Middle frontal gyrus (tissue), 1 donor: ENCODE data around the gene PHKB.

Source experiments
- DNase-seq: peaks from one replicate; pipeline ENCODE4 v3.0.0-alpha.2; 2015; ENCODE audit warnings: low spot score; ENCODE audit errors: extremely low spot score

PHKB gene

GRCh38 chr16:47565454-47565853 lies 104.3 kb downstream of the PHKB start:
- DNase-seq = no peak

- no peak for DNase-seq
Observed at GRCh38 chr16:47567321-47567720, 106.2 kb downstream of the PHKB start.

- DNase-seq = no peak
Observed at GRCh38 chr16:47568351-47568750, 107.2 kb downstream of the PHKB start.

DNA sequence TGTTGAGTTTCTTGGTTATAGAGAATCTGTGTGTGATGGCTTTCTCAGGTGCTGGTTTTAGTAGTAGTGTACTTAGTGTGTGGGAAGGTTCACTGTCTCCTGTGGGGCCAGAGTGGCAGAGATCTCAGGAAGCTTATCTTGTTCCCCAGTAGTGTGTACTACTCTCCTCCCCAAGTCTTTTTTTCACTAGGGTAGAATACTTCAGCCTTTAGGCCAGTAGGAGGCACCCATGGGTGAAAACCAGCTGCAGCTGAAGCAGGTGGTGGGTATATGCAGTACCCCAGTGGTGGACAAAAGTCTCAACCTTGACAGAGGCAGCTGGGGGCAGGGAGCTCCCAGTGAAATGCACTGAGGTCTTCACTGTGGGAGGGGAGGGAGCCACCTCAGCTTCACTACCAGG lies 109.9 kb downstream of the PHKB start:
- DNase-seq = no peak

DNA sequence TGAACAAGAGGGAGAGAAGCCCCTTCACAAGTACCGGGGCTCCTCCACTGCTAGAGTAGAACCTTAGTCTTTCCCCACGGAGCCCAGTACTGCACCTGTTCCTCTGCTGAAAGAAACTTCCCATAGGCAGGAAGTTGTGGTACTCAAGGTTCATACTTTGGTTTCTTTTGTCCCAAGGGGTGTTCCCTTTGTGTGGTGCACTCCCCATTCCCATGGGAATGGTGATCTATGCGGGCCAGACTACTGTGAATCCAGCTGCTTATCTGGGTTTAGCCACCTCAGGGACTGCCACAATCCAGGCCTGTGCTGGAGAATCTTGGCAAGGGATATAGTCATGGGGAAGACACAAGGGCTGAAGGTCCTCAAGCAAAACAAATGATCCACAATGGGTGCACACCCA lies 110.6 kb downstream of the PHKB start:
- no peak for DNase-seq

DNA sequence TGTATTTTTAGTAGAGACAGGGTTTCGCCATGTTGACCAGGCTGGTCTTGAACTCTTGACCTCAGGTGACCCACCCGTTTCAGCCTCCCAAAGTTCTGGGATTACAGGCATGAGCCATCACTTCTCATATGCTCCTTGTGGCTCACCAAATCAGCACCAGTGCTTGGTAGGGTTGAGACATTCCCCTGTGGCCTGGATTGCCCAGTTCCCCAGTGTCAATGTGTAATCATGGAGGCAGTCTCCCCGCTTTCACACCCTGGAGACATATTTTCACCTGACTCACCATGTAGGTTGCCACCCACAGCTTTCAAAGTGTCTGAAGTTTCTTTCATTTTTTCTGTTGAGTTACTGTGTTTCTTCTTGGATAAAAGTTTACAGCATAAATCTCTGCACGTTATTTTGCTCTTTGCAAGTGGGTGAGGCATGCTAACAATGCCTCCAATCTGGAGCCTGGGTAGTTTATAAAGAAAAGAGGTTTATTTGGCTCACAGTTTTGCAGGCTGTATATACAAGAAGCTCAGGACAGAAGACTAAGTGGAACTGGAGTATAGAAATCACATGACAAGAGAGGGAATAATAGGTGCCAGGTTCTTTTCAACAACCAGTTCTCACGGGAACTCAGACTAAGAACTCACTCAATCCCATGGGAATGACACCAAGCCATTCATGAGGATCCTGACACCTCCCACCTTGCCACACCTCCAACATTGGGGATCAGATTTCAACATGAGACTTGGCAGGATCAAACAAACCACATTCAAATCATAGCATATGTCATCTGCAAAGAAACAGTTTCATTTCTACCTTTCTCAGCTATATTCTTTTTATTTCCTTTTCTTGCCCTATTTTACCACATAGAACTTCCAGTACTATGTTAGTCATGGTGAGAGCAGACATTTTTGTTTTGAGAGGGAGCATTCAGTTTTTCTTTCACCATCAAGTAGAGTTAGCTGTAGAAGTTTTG lies 113.2 kb downstream of the PHKB start:
- DNase-seq = no peak

DNA sequence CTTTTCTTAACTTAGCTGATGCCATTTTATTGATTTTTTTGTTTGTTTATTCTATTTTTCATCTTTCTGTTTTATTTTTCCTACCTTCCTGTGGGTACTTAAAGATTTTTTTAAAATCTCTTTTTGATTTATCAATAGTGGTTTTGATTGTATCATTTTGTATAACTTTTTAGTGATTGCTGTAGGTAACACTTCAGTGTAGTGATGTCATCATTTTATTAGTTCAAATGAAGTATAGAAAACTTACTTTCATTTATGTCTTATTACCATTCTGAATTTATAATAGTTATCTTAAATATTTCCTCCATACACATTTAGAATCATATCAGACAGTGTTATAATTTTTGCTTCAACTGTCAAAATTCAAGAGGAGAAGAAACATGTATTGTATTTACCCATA lies 115.9 kb downstream of the PHKB start:
- DNase-seq = no peak

- DNase-seq = no peak
Observed at GRCh38 chr16:47578033-47578432, 116.9 kb downstream of the PHKB start.

- no peak for DNase-seq
Observed at GRCh38 chr16:47578573-47578972, 117.4 kb downstream of the PHKB start.

GRCh38 chr16:47581114-47581513 lies 120.0 kb downstream of the PHKB start:
- no peak for DNase-seq

GRCh38 chr16:47584464-47585225 lies 123.5 kb downstream of the PHKB start:
- no peak for DNase-seq

GRCh38 chr16:47586121-47586520 lies 125.0 kb downstream of the PHKB start:
- DNase-seq = no peak

GRCh38 chr16:47590472-47590871 lies 129.3 kb downstream of the PHKB start:
- no peak for DNase-seq

- no peak for DNase-seq
Observed at GRCh38 chr16:47592232-47592631, 131.1 kb downstream of the PHKB start.

DNA sequence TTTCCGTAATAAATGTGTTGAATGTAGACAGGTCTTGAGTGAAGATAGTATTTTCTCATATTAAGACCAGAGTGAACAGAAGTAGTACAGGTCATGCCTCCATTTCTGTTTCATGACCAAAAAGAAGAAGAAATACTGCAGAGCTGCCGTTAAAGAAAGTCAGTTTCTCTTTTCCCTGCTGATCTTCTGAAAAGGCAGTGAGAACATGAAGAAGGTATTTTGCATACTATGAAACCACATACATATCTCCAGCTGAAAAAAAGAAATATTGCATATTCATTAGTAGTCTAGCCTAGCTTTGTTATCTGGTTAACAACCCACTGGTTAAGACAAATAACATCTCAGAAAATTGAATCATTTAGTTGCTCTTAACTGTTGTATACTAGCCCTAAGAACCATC lies 138.4 kb downstream of the PHKB start:
- no peak for DNase-seq

- no peak for DNase-seq
Observed at GRCh38 chr16:47600376-47600775, 139.2 kb downstream of the PHKB start.

- no peak for DNase-seq
Observed at GRCh38 chr16:47604306-47604705, 143.2 kb downstream of the PHKB start.

DNA sequence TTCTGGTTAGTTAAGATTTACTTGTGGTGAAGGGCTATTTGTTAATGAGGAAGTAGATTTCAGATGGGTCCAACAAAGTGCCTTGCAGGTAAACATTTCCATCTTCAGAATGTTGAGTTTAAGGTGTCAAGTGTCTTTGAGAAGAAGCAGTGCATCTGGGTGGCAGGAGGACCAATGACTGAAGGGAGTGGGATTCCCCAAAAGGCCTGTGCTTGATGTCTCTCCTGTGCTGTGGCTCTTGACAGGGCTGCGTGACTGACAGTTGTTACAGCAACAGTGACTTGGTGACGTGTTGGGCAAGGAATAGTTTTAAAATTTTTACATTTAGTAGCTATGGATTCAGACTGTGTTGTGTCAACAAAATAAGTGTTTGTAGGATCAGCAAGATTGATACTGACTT lies 149.9 kb downstream of the PHKB start:
- DNase-seq = no peak

DNA sequence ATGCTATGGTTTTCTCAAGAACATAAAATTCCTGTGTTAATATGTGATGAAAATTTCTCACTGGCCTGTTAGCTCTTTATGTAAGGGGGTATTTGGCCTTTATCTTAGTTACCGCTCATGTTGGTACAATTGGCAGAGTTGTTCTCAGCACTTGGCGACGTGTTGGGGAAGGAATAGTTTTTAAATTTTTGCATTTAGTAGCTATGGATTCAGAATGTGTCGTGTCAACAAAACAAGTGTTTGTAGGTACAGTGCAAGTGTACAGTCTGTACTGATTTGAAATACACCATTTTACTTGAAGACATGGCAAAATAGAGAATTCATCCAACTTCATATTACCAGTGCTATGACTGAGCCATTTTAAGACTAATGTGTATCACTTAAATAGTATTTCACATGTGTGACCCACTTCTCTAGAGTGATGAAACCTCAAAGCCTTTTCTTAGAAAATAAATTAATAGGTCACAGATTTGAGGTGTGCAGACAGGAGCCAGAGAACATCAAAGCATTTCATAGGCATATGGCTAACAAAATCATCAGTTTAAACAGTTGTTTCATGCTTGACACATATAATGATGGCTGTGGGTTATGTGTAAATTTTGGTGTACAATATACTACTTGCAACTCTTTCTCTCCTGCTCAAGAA lies 150.8 kb downstream of the PHKB start:
- DNase-seq = no peak

GRCh38 chr16:47612711-47613110 lies 151.6 kb downstream of the PHKB start:
- DNase-seq = no peak

- no peak for DNase-seq
Observed at GRCh38 chr16:47613251-47613650, 152.1 kb downstream of the PHKB start.

DNA sequence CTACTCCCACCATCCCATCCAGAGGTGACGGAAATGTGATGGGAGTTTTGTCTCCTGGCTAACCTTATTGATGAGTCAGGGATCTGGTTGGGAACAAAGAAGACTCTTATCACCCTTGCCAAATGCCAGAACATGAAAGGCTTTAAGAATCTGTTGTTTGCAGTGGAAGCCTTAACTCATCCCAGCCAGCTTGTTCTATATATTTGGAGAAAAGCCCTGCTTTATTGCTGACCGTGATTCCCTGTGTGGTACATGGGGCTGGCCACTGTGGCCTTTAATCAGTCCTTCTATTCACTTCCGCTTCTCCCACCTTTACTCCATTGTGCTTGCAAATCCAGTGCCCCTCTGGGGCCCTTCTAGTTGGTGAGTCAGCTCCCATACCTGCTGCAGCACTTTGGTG lies 156.6 kb downstream of the PHKB start:
- no peak for DNase-seq
